Measurements from ENCODE around the gene PIGU.
"Not testable (repeated sequence)": the region's sequence is repeated elsewhere in the genome, so short reads cannot be mapped to it uniquely, and the experiment has no call there.

The PIGU gene

GRCh38 chr20:34716921-34717229, 40.0 kb upstream of the PIGU start:
- Mint-ChIP-seq H3K27me3 (ENCODE audit: low read depth, poor library complexity) (no peaks in the 10 kb centered on the region), H3K9me3 (no peaks in the 10 kb centered on the region), H3K27ac (no peak overlapping the region), H3K4me3 (no peak overlapping the region), H3K4me1 (no peaks in the 10 kb centered on the region), H3K36me3 (ENCODE audit: low read depth) (peaks cover 59% of the 10 kb centered on the region)
- TF ChIP-seq, protein P1, sequence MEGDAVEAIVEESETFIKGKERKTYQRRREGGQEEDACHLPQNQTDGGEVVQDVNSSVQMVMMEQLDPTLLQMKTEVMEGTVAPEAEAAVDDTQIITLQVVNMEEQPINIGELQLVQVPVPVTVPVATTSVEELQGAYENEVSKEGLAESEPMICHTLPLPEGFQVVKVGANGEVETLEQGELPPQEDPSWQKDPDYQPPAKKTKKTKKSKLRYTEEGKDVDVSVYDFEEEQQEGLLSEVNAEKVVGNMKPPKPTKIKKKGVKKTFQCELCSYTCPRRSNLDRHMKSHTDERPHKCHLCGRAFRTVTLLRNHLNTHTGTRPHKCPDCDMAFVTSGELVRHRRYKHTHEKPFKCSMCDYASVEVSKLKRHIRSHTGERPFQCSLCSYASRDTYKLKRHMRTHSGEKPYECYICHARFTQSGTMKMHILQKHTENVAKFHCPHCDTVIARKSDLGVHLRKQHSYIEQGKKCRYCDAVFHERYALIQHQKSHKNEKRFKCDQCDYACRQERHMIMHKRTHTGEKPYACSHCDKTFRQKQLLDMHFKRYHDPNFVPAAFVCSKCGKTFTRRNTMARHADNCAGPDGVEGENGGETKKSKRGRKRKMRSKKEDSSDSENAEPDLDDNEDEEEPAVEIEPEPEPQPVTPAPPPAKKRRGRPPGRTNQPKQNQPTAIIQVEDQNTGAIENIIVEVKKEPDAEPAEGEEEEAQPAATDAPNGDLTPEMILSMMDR (IDR thresholded peaks at IDR 0.05) = no peak
- DNase-seq = no peak

- Mint-ChIP-seq H3K4me1 (peaks cover 4% of the 10 kb centered on the region), H3K4me3 (no peak overlapping the region), H3K36me3 (ENCODE audit: low read depth) (peaks cover 47% of the 10 kb centered on the region), H3K27ac (no peak overlapping the region), H3K9me3 (no peaks in the 10 kb centered on the region), H3K27me3 (ENCODE audit: low read depth, poor library complexity) (peaks cover 8% of the 10 kb centered on the region)
- no peak for DNase-seq
- TF ChIP-seq, protein P1 (IDR thresholded peaks at IDR 0.05) = no peak
Observed at GRCh38 chr20:34715384-34715783, 38.5 kb upstream of the PIGU start.

DNA sequence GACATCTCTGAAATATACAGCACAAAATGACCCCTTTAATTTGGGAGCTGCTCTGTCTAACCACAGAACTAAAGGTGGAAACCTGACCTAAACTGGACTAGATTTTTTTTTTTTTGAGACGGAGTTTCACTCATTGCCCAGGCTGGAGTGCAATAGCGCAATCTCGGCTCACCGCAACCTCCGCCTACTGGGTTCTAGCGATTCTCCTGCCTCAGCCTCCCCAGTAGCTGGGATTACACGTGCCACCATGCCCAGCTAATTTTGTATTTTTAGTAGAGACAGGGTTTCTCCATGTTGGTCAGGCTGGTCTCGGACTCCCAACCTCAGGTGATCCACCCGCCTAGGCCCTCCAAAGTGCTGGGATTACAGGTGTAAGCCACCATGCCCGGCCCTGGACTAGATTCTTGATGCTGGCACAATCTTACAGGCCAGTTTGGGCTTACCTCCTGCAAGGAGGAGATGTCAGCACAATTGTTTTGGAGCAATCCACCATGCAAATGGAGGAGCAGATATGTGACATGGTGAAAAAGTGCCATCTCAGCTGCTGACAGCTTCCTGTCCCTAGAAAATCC, 37.1 kb upstream of the PIGU start:
- H3K27me3 Mint-ChIP-seq (ENCODE audit: low read depth, poor library complexity) = peaks cover 11% of the 10 kb centered on the region
- not testable (repeated sequence) for DNase-seq, H3K9me3 Mint-ChIP-seq, H3K27ac Mint-ChIP-seq, H3K4me3 Mint-ChIP-seq, H3K4me1 Mint-ChIP-seq
- H3K36me3 Mint-ChIP-seq (ENCODE audit: low read depth) = peaks cover 36% of the 10 kb centered on the region

DNA sequence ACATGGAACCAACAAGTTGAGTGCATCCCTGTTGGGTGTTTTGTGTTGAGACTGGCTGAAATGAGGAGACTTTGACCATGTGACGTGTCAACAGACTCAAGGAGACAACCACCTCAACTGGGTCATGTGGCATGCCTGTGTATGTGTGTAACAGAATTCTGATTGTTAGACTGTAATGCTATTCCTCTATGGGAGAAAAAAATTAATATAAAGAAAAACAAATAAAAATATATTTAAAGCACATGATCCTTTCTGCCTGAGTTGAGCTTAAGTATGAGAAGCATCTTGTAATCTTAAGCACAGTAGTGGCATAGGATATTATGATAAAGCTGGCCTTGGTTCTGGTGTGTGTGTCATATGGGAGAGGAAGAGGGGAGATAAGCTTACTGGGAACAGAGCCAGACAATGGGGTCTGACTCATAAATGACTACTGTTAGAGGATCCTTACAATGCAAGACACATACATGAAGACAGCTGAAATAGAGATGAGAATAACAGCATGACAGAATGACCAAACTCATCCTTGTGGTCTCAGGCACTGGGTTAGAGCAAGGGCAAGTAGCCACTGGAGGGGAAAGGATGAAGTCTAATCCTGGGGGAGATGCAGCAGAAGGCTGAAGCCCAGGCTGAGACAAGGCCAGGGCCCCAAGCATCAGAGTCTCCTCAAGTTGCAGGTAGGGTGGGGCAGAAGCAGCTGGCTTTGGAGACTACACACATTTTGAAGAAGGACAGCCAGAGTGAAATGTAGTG, 36.5 kb upstream of the PIGU start:
- H3K4me3 Mint-ChIP-seq = no peak overlapping the region
- peaks cover 16% of the 10 kb centered on the region for H3K27me3 Mint-ChIP-seq (ENCODE audit: low read depth, poor library complexity)
- H3K36me3 Mint-ChIP-seq (ENCODE audit: low read depth) = peaks cover 30% of the 10 kb centered on the region
- H3K27ac Mint-ChIP-seq = no peak overlapping the region
- TF ChIP-seq, protein P1 (IDR thresholded peaks at IDR 0.05) = no peak
- H3K4me1 Mint-ChIP-seq = peaks cover 12% of the 10 kb centered on the region
- no peaks in the 10 kb centered on the region for H3K9me3 Mint-ChIP-seq
- DNase-seq = no peak

DNA sequence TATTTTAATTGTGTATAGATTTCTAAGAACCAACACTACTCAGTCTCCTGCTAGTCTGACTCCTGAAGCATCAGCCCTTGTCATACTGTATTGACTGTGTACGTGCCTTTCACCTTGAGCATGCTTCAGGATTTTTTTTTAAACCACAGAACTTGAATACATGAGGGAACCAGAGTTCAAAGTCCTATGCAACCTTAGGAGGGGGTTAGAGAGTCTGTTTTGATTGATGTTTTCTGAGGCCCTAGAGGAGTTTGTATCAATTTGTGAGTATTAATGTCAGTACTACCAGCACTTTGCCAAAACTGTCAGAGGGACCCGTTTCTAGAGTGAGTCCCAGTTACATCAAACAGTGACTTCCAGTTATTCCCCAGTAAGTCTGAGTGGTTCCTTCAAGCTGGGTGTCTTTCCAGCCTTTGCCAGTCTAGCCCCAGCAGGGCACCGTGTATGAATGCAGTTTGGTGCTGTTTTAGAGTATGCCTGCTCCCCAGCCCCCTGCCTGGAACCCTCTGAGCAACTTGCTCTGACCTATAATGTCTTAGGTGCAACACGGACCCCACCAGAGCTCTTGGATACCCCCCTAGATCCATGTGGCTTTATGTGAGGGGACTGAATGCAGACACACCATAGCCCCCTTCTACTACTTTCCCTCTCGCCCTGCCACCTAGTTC, 35.8 kb upstream of the PIGU start:
- H3K27ac Mint-ChIP-seq = no peak overlapping the region
- DNase-seq = no peak
- peaks cover 23% of the 10 kb centered on the region for H3K27me3 Mint-ChIP-seq (ENCODE audit: low read depth, poor library complexity)
- H3K36me3 Mint-ChIP-seq (ENCODE audit: low read depth) = peaks cover 26% of the 10 kb centered on the region
- H3K4me3 Mint-ChIP-seq = no peak overlapping the region
- H3K4me1 Mint-ChIP-seq = peaks cover 15% of the 10 kb centered on the region
- H3K9me3 Mint-ChIP-seq = no peaks in the 10 kb centered on the region
- TF ChIP-seq, protein P1 (IDR thresholded peaks at IDR 0.05) = no peak

DNA sequence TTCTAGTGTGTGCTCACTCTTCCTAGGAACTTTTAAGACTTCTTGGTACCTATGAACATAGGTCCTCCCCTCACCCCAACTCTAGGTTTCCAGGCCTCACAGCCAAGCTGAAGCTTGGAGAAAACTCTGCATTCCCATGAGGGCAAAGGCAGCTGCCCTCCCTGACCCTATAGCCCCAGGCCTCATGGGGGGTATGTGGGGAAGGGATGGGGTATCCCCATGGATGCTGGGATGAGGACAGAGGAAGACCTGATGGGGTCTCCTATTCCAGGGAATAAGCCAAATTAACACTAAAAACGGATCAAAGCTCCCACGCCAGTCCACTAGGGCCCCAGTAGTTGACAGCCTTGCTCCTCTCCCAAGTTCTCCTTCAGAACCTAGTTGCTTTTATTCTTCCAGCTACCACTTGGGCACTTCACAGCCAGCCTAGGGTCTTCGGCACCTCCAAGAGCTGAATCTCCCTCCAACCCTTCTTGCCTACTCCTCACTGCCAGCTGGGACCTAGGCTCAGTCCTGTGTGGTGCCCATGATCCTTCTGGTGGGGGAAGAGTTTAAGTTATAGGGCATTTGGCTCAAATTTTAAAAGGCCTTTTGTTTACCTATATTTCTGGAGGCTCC, 35.0 kb upstream of the PIGU start:
- Mint-ChIP-seq H3K27ac (no peak overlapping the region), H3K4me3 (no peak overlapping the region), H3K9me3 (no peaks in the 10 kb centered on the region), H3K36me3 (ENCODE audit: low read depth) (peaks cover 20% of the 10 kb centered on the region), H3K27me3 (ENCODE audit: low read depth, poor library complexity) (peaks cover 28% of the 10 kb centered on the region), H3K4me1 (peaks cover 19% of the 10 kb centered on the region)
- TF ChIP-seq, protein P1 (IDR thresholded peaks at IDR 0.05) = no peak
- DNase-seq = no peak
